Uterus (tissue), 2 donors: ENCODE data around the gene MBTPS1.

Experiments used
- POLR2A ChIP-seq, 2 donors: fragments of 450-650 bp; IDR thresholded peaks; one replicate each; pipeline ENCODE4 v1.6.1; 2016; ENCODE audit warnings: antibody characterized with exemption in 2 of 2, mild to moderate bottlenecking in 1 of 2, moderate library complexity in 1 of 2
- TF ChIP-seq, protein P1 (sequence below), 4 experiments: fragments of 200-600 bp in 2 of 4; fragments of 450-650 bp in 2 of 4; sonication (generic) in 2 of 4; IDR thresholded peaks; one replicate each; pipeline ENCODE4 v1.5.1; 2016 to 2019; ENCODE audit warnings: antibody characterized with exemption in 4 of 4, mild to moderate bottlenecking in 2 of 4, moderate library complexity in 1 of 4

DNA sequence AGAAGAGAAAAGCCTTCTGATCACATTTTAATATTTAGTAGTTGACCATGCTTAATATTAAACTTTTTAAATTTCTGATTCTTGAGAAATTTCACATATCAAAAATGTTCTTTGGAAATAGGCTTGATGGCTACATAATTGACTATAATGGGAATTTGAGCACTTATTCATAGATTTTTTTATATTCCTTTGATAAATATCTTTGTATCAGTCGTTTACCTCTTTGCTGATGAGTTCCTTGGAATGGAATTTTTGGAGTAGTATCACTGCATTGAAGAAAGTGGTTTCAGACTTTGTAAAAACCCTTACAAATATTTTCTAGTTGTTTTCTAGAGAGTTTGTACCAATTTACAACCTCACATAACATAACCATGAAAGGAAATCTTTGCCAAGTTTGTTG lies 43.1 kb upstream of the MBTPS1 start:
- TF ChIP-seq, protein P1, sequence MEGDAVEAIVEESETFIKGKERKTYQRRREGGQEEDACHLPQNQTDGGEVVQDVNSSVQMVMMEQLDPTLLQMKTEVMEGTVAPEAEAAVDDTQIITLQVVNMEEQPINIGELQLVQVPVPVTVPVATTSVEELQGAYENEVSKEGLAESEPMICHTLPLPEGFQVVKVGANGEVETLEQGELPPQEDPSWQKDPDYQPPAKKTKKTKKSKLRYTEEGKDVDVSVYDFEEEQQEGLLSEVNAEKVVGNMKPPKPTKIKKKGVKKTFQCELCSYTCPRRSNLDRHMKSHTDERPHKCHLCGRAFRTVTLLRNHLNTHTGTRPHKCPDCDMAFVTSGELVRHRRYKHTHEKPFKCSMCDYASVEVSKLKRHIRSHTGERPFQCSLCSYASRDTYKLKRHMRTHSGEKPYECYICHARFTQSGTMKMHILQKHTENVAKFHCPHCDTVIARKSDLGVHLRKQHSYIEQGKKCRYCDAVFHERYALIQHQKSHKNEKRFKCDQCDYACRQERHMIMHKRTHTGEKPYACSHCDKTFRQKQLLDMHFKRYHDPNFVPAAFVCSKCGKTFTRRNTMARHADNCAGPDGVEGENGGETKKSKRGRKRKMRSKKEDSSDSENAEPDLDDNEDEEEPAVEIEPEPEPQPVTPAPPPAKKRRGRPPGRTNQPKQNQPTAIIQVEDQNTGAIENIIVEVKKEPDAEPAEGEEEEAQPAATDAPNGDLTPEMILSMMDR (IDR thresholded peaks at IDR 0.05), result no peak
- TF ChIP-seq POLR2A (IDR thresholded peaks at IDR 0.05), result no peak
